GM18861 (cell line): Measurements from ENCODE around the gene KCNC2.

ENCODE experiments used
- ATAC-seq: cut with Tn5 transposase; IDR thresholded peaks from one replicate; pipeline ENCODE4 v1.9.1; 2021; ENCODE audit not compliant: unreplicated experiment

The KCNC2 gene

GRCh38 chr12:75162845-75163244 is 46.8 kb downstream of the KCNC2 start:
- ATAC-seq, result no peak

- no peak for ATAC-seq
These were observed 48.2 kb downstream of the KCNC2 start for GRCh38 chr12:75161488-75161887.

- ATAC-seq, result no peak
These were observed 52.3 kb downstream of the KCNC2 start for GRCh38 chr12:75157385-75157784.

- ATAC-seq, result no peak
These were observed 53.7 kb downstream of the KCNC2 start for GRCh38 chr12:75155962-75156361.

- ATAC-seq, result no peak
These were observed 55.3 kb downstream of the KCNC2 start for GRCh38 chr12:75154388-75154787.

- no peak for ATAC-seq
These were observed 70.4 kb downstream of the KCNC2 start for GRCh38 chr12:75139196-75139595.

- ATAC-seq, result no peak
These were observed 71.7 kb downstream of the KCNC2 start for GRCh38 chr12:75137896-75138295.

GRCh38 chr12:75135026-75135425 is 74.6 kb downstream of the KCNC2 start:
- no peak for ATAC-seq

GRCh38 chr12:75130811-75131210 is 78.8 kb downstream of the KCNC2 start:
- ATAC-seq, result no peak

- ATAC-seq, result no peak
These were observed 80.4 kb downstream of the KCNC2 start for GRCh38 chr12:75129275-75129674.

- no peak for ATAC-seq
These were observed 88.5 kb downstream of the KCNC2 start for GRCh38 chr12:75121036-75121705.

- no peak for ATAC-seq
These were observed 89.3 kb downstream of the KCNC2 start for GRCh38 chr12:75120311-75120711.

- ATAC-seq, result no peak
These were observed 92.9 kb downstream of the KCNC2 start for GRCh38 chr12:75116646-75117198.

- no peak for ATAC-seq
These were observed 93.9 kb downstream of the KCNC2 start for GRCh38 chr12:75115748-75116147.

GRCh38 chr12:75103822-75104221 is 105.8 kb downstream of the KCNC2 start:
- no peak for ATAC-seq

GRCh38 chr12:75101781-75102180 is 107.9 kb downstream of the KCNC2 start:
- ATAC-seq, result no peak

- ATAC-seq, result no peak
These were observed 110.4 kb downstream of the KCNC2 start for GRCh38 chr12:75099210-75099609.

- no peak for ATAC-seq
These were observed 112.6 kb downstream of the KCNC2 start for GRCh38 chr12:75097003-75097402.

- ATAC-seq, result no peak
These were observed 122.0 kb downstream of the KCNC2 start for GRCh38 chr12:75087654-75088053.

- ATAC-seq, result no peak
These were observed 123.3 kb downstream of the KCNC2 start for GRCh38 chr12:75086091-75087038.

- ATAC-seq, result no peak
These were observed 128.3 kb downstream of the KCNC2 start for GRCh38 chr12:75081305-75081704.

GRCh38 chr12:75080582-75080981 is 129.1 kb downstream of the KCNC2 start:
- no peak for ATAC-seq
